CD1c-positive myeloid dendritic cell (primary cell): ENCODE data around the gene FASN.
"Not testable (repeated sequence)": the region's sequence is repeated elsewhere in the genome, so short reads cannot be mapped to it uniquely, and the experiment has no call there.

Experiments
- DNase-seq: peaks from one replicate; pipeline ENCODE4 v3.0.0-alpha.2; 2016; ENCODE audit errors: extremely low spot score

Gene FASN

GRCh38 chr17:82098169-82098938, at the start of gene FASN:
Gene FASN (minus strand): TSS chr17:82098236. CDS start chr17:82096445, 1,791 bp downstream.
- DNase-seq: peak; percentile 97

GRCh38 chr17:82146663-82147654, 48.9 kb upstream of the FASN start:
- DNase-seq: no peak

- no peak for DNase-seq
Observed at GRCh38 chr17:82145550-82146155, 47.6 kb upstream of the FASN start.

GRCh38 chr17:82143333-82143732, 45.3 kb upstream of the FASN start:
- no peak for DNase-seq

- not testable (repeated sequence) for DNase-seq
Observed at GRCh38 chr17:82139961-82140360, 41.9 kb upstream of the FASN start.

- DNase-seq: no peak
Observed at GRCh38 chr17:82138511-82138992, 40.5 kb upstream of the FASN start.

GRCh38 chr17:82134101-82134500, 36.1 kb upstream of the FASN start:
- DNase-seq: no peak

GRCh38 chr17:82133166-82133953, 35.3 kb upstream of the FASN start:
- not testable (repeated sequence) for DNase-seq

GRCh38 chr17:82129095-82129494, 31.1 kb upstream of the FASN start:
- no peak for DNase-seq

- no peak for DNase-seq
Observed at GRCh38 chr17:82128287-82128686, 30.3 kb upstream of the FASN start.

- DNase-seq: no peak
Observed at GRCh38 chr17:82127704-82128103, 29.7 kb upstream of the FASN start.

GRCh38 chr17:82127315-82127595, 29.2 kb upstream of the FASN start:
- DNase-seq: no peak

GRCh38 chr17:82126556-82127314, 28.7 kb upstream of the FASN start:
- peak; percentile 31 for DNase-seq

- no peak for DNase-seq
Observed at GRCh38 chr17:82124101-82124500, 26.1 kb upstream of the FASN start.

GRCh38 chr17:82121660-82122629, 23.9 kb upstream of the FASN start:
- DNase-seq: peak; percentile 53

- no peak for DNase-seq
Observed at GRCh38 chr17:82121246-82121645, 23.2 kb upstream of the FASN start.

GRCh38 chr17:82120148-82120547, 22.1 kb upstream of the FASN start:
- DNase-seq: peak; percentile 23

- DNase-seq: no peak
Observed at GRCh38 chr17:82118815-82119380, 20.9 kb upstream of the FASN start.

GRCh38 chr17:82118168-82118814, 20.3 kb upstream of the FASN start:
- no peak for DNase-seq
